T-helper 1 cell treated with Interleukin-12 subunit alpha and Interleukin-12 subunit beta and Interleukin-4 antibody, amounts not matched to agents 30 ng/mL and 1 ng/mL, for 36 hours (primary cell): ENCODE data around the gene TTLL11. TPM values are rescaled to one million over a fixed set of nuclear protein-coding genes. Genes with fewer than 3 reads are reported as not detected.
"Not testable (repeated sequence)": the region's sequence is repeated elsewhere in the genome, so short reads cannot be mapped to it uniquely, and the experiment has no call there.

ENCODE experiments used
- intact Hi-C: fragments of 100-400 bp; cut with micrococcal nuclease; formaldehyde crosslinking; loops from one replicate; pipeline ENCODE4 v1.15.1; 2024
- total RNA-seq: library from RNA; stranded (reverse); gene quantifications from 2 replicates; pipeline ENCODE4 v1.2.3, GENCODE V29; 2022

TTLL11 gene
- total RNA-seq, 1 donor from 2014 or later = 2.8 TPM

GRCh38 chr9:121914017-121914595, 179.0 kb downstream of the TTLL11 start:
- intact Hi-C loops = no loop called here

- intact Hi-C loops = no loop called here
These were observed 180.1 kb downstream of the TTLL11 start for GRCh38 chr9:121912812-121913627.

GRCh38 chr9:121910491-121911040, 182.5 kb downstream of the TTLL11 start:
- intact Hi-C loops = no loop called here

GRCh38 chr9:121909111-121909510, 184.0 kb downstream of the TTLL11 start:
- intact Hi-C loops = no loop called here

GRCh38 chr9:121906074-121906870, 186.8 kb downstream of the TTLL11 start:
- intact Hi-C loops = no loop called here

- intact Hi-C loops = no loop called here
These were observed 190.5 kb downstream of the TTLL11 start for GRCh38 chr9:121902461-121903135.

- intact Hi-C loops = no loop called here
These were observed 191.5 kb downstream of the TTLL11 start for GRCh38 chr9:121901616-121902015.

- intact Hi-C loops = no loop called here
These were observed 192.9 kb downstream of the TTLL11 start for GRCh38 chr9:121900163-121900562.

GRCh38 chr9:121898856-121899255, 194.3 kb downstream of the TTLL11 start:
- intact Hi-C loops = no loop called here

- intact Hi-C loops = no loop called here
These were observed 196.0 kb downstream of the TTLL11 start for GRCh38 chr9:121897140-121897539.

GRCh38 chr9:121896545-121896943, 196.6 kb downstream of the TTLL11 start:
- intact Hi-C loops = no loop called here

- intact Hi-C loops = no loop called here
These were observed 197.1 kb downstream of the TTLL11 start for GRCh38 chr9:121895818-121896544.

GRCh38 chr9:121895358-121895757, 197.8 kb downstream of the TTLL11 start:
- intact Hi-C loops = no loop called here

- intact Hi-C loops = not testable (repeated sequence)
These were observed 198.7 kb downstream of the TTLL11 start for GRCh38 chr9:121894380-121894779.

GRCh38 chr9:121893786-121894185, 199.3 kb downstream of the TTLL11 start:
- intact Hi-C loops = no loop called here

GRCh38 chr9:121892706-121893105, 200.4 kb downstream of the TTLL11 start:
- intact Hi-C loops = no loop called here

GRCh38 chr9:121890746-121891145, 202.4 kb downstream of the TTLL11 start:
- intact Hi-C loops = no loop called here

- intact Hi-C loops = no loop called here
These were observed 203.0 kb downstream of the TTLL11 start for GRCh38 chr9:121889990-121890563.

GRCh38 chr9:121888438-121888775, 204.7 kb downstream of the TTLL11 start:
- intact Hi-C loops = no loop called here
